Left ventricle myocardium inferior (tissue), 1 donor: Measurements from ENCODE around the gene CLRN1. TPM values are rescaled to one million over a fixed set of nuclear protein-coding genes. Genes with fewer than 3 reads are reported as not detected.

Source experiments
- DNase-seq: peaks from one replicate; pipeline ENCODE4 v3.0.0-alpha.2; 2020
- H3K27ac ChIP-seq: fragments of 200-600 bp; replicated peaks from 2 replicates; pipeline ENCODE4 v1.8.0; 2021
- H3K27me3 ChIP-seq: fragments of 200-600 bp; 2 replicates; pipeline ENCODE4 v1.8.0; 2021; ENCODE audit warnings: low read depth
- H3K36me3 ChIP-seq: fragments of 200-600 bp; 2 replicates; pipeline ENCODE4 v1.8.0; 2021
- H3K4me1 ChIP-seq: fragments of 200-600 bp; 2 replicates; pipeline ENCODE4 v1.8.0; 2021
- H3K4me3 ChIP-seq: fragments of 200-600 bp; 2 replicates; pipeline ENCODE4 v1.8.0; 2021; ENCODE audit warnings: mild to moderate bottlenecking, moderate library complexity
- H3K9me3 ChIP-seq: fragments of 200-600 bp; replicated peaks from 2 replicates; pipeline ENCODE4 v1.8.0; 2021
- CTCF ChIP-seq: fragments of 200-600 bp; IDR thresholded peaks from 2 replicates; pipeline ENCODE4 v1.8.0; 2021; ENCODE audit warnings: antibody characterized with exemption, mild to moderate bottlenecking, borderline replicate concordance
- intact Hi-C: fragments of 100-400 bp; cut with micrococcal nuclease; formaldehyde crosslinking; loops from one replicate; pipeline ENCODE4 v1.11.0; 2022
- total RNA-seq: library from RNA; stranded (reverse); fragmentation: NEBNext Ultra II Directional; extraction: Animal tissue kit (Norgen Biotek cat#: 25700); gene quantifications from one replicate; pipeline ENCODE4 v1.2.1, GENCODE V29; 2021
- donor health status: DM: no; HTN: yes; CAD: no; lungs with severe emphysema.

CLRN1 gene
- total RNA-seq, 1 donor from 2014 or later, result not detected

GRCh38 chr3:150961949-150962348 is 10.6 kb downstream of the CLRN1 start:
- H3K27me3 ChIP-seq, result peaks cover 62% of the 10 kb centered on the region
- H3K4me3 ChIP-seq, result no peak overlapping the region
- H3K9me3 ChIP-seq, result no peaks in the 10 kb centered on the region
- H3K27ac ChIP-seq, result no peak overlapping the region
- intact Hi-C loops, result no loop called here
- no peaks in the 10 kb centered on the region for H3K4me1 ChIP-seq
- no peak for DNase-seq
- TF ChIP-seq CTCF, result no peak
- no peaks in the 10 kb centered on the region for H3K36me3 ChIP-seq

GRCh38 chr3:150960708-150961684 is 11.5 kb downstream of the CLRN1 start:
- H3K4me1 ChIP-seq, result no peaks in the 10 kb centered on the region
- no peak overlapping the region for H3K27ac ChIP-seq
- intact Hi-C loops, result no loop called here
- no peak for TF ChIP-seq CTCF
- no peak for DNase-seq
- no peaks in the 10 kb centered on the region for H3K36me3 ChIP-seq
- H3K9me3 ChIP-seq, result no peaks in the 10 kb centered on the region
- H3K4me3 ChIP-seq, result no peak overlapping the region
- peaks cover 66% of the 10 kb centered on the region for H3K27me3 ChIP-seq

GRCh38 chr3:150958683-150959082 is 13.8 kb downstream of the CLRN1 start:
- H3K9me3 ChIP-seq, result no peaks in the 10 kb centered on the region
- H3K27me3 ChIP-seq, result peaks cover 58% of the 10 kb centered on the region
- intact Hi-C loops, result no loop called here
- no peaks in the 10 kb centered on the region for H3K36me3 ChIP-seq
- DNase-seq, result no peak
- no peaks in the 10 kb centered on the region for H3K4me1 ChIP-seq
- no peak overlapping the region for H3K4me3 ChIP-seq
- no peak for TF ChIP-seq CTCF
- no peak overlapping the region for H3K27ac ChIP-seq

- Histone ChIP-seq H3K4me3 (no peak overlapping the region), H3K36me3 (no peaks in the 10 kb centered on the region), H3K27ac (no peak overlapping the region), H3K4me1 (no peaks in the 10 kb centered on the region), H3K27me3 (peaks cover 41% of the 10 kb centered on the region), H3K9me3 (no peaks in the 10 kb centered on the region)
- no peak for DNase-seq
- no peak for TF ChIP-seq CTCF
- intact Hi-C loops, result no loop called here
Observed at GRCh38 chr3:150956376-150956775, 16.2 kb downstream of the CLRN1 start.

- no peak overlapping the region for H3K27ac ChIP-seq
- peaks cover 9% of the 10 kb centered on the region for H3K27me3 ChIP-seq
- no peaks in the 10 kb centered on the region for H3K36me3 ChIP-seq
- no peak for TF ChIP-seq CTCF
- H3K4me3 ChIP-seq, result no peak overlapping the region
- H3K4me1 ChIP-seq, result no peaks in the 10 kb centered on the region
- intact Hi-C loops, result no loop called here
- H3K9me3 ChIP-seq, result peaks cover 2% of the 10 kb centered on the region
- DNase-seq, result no peak
Observed at GRCh38 chr3:150951923-150952322, 20.6 kb downstream of the CLRN1 start.
